H4 (cell line): ENCODE data around the gene APP. TPM values are rescaled to one million over a fixed set of nuclear protein-coding genes. Genes with fewer than 3 reads are reported as not detected.
A peak's percentile ranks its signal among the peaks of the same experiment; 100 is the strongest.

Source experiments
- DNase-seq: peaks from one replicate; pipeline ENCODE4 v3.0.0-alpha.2; 2015; ENCODE audit warnings: low spot score
- total RNA-seq: library from RNA; depleted of rRNA; stranded (reverse); fragments of >200 nt; shearing (Covaris generic); gene quantifications from 2 replicates; pipeline ENCODE4 v1.2.3, GENCODE V29; 2014

Gene APP
- total RNA-seq, 1 experiment from 2014 or later = 299 TPM

GRCh38 chr21:25906587-25906986 is 264.0 kb downstream of the APP start:
- no peak for DNase-seq

GRCh38 chr21:25905126-25905525 is 265.4 kb downstream of the APP start:
- no peak for DNase-seq

GRCh38 chr21:25904044-25904695 is 266.4 kb downstream of the APP start:
- no peak for DNase-seq

GRCh38 chr21:25903607-25904006 is 267.0 kb downstream of the APP start:
- DNase-seq = no peak

GRCh38 chr21:25901330-25901979 is 269.1 kb downstream of the APP start:
- no peak for DNase-seq

- DNase-seq = no peak
Measured at GRCh38 chr21:25898671-25899070, 271.9 kb downstream of the APP start.

- DNase-seq = no peak
Measured at GRCh38 chr21:25897383-25897782, 273.2 kb downstream of the APP start.

GRCh38 chr21:25896501-25897056 is 274.0 kb downstream of the APP start:
- DNase-seq = no peak

GRCh38 chr21:25895565-25896205 is 274.9 kb downstream of the APP start:
- DNase-seq = peak; percentile 31

- no peak for DNase-seq
Measured at GRCh38 chr21:25893191-25893590, 277.4 kb downstream of the APP start.

- DNase-seq = no peak
Measured at GRCh38 chr21:25891596-25891995, 279.0 kb downstream of the APP start.

- DNase-seq = no peak
Measured at GRCh38 chr21:25890001-25890400, 280.6 kb downstream of the APP start.

- DNase-seq = no peak
Measured at GRCh38 chr21:25888711-25889110, 281.9 kb downstream of the APP start.

GRCh38 chr21:25887646-25888306 is 282.8 kb downstream of the APP start:
- DNase-seq = no peak

GRCh38 chr21:25887166-25887565 is 283.4 kb downstream of the APP start:
- no peak for DNase-seq

- no peak for DNase-seq
Measured at GRCh38 chr21:25885880-25886279, 284.7 kb downstream of the APP start.

GRCh38 chr21:25885405-25885804 is 285.2 kb downstream of the APP start:
- no peak for DNase-seq

GRCh38 chr21:25884311-25884710 is 286.3 kb downstream of the APP start:
- no peak for DNase-seq

GRCh38 chr21:25881524-25882376 is 288.8 kb downstream of the APP start:
- DNase-seq = peak; percentile 61

GRCh38 chr21:25879203-25879602 is 291.4 kb downstream of the APP start:
- no peak for DNase-seq

- DNase-seq = no peak
Measured at GRCh38 chr21:25878344-25878743, 292.2 kb downstream of the APP start.
